Mesendoderm (in vitro differentiated cells): Measurements from ENCODE around the gene HOXB7.
A peak's percentile ranks its signal among the peaks of the same experiment; 100 is the strongest.

Experiments
- DNase-seq: peaks from one replicate; pipeline ENCODE4 v3.0.0; 2013
- H2AK5ac ChIP-seq: 2 replicates; pipeline ENCODE4 v1.6.1; 2013; ENCODE audit warnings: low read length, inconsistent platforms
- H2BK120ac ChIP-seq: 2 replicates; pipeline ENCODE4 v1.6.1; 2013; ENCODE audit warnings: low read depth, mild to moderate bottlenecking, low read length, moderate library complexity, mixed read lengths
- H2BK15ac ChIP-seq: replicated peaks from 2 replicates; pipeline ENCODE4 v1.6.1; 2013; ENCODE audit warnings: low read depth, mild to moderate bottlenecking, moderate library complexity
- H2BK5ac ChIP-seq: 2 replicates; pipeline ENCODE4 v1.6.1; 2013; ENCODE audit warnings: low read length, inconsistent platforms
- H3K18ac ChIP-seq: 2 replicates; pipeline ENCODE4 v1.6.1; 2013; ENCODE audit warnings: mild to moderate bottlenecking, low read length, mixed read lengths
- H3K23ac ChIP-seq: one replicate; pipeline ENCODE4 v1.6.1; 2013; ENCODE audit warnings: low read length
- H3K27ac ChIP-seq: 2 replicates; pipeline ENCODE4 v1.5.1; 2013; ENCODE audit warnings: low read depth, mild to moderate bottlenecking, inconsistent platforms, low read length, moderate library complexity
- H3K27me3 ChIP-seq: 2 replicates; pipeline ENCODE4 v1.6.1; 2013; ENCODE audit warnings: low read length, control low read depth, mild to moderate bottlenecking, inconsistent platforms; ENCODE audit not compliant: insufficient read depth, poor library complexity
- H3K36me3 ChIP-seq: 2 replicates; pipeline ENCODE4 v1.6.1; 2013; ENCODE audit warnings: low read length, inconsistent platforms; ENCODE audit not compliant: control insufficient read depth, insufficient read depth
- H3K4ac ChIP-seq: one replicate; pipeline ENCODE4 v1.6.1; 2013; ENCODE audit warnings: low read depth, mild to moderate bottlenecking, low read length, moderate library complexity
- H3K4me1 ChIP-seq: 2 replicates; pipeline ENCODE4 v1.6.1; 2013; ENCODE audit warnings: low read depth, low read length, inconsistent platforms; ENCODE audit not compliant: control insufficient read depth
- H3K4me2 ChIP-seq: 2 replicates; pipeline ENCODE4 v1.6.1; 2013; ENCODE audit warnings: low read length
- H3K4me3 ChIP-seq: 2 replicates; pipeline ENCODE4 v1.5.1; 2013; ENCODE audit warnings: mild to moderate bottlenecking, low read length
- H3K56ac ChIP-seq: one replicate; pipeline ENCODE4 v1.6.1; 2013; ENCODE audit warnings: low read length
- H3K79me1 ChIP-seq: 2 replicates; pipeline ENCODE4 v1.6.1; 2013; ENCODE audit warnings: low read length, inconsistent platforms
- H3K79me2 ChIP-seq: 2 replicates; pipeline ENCODE4 v1.6.1; 2013; ENCODE audit warnings: mild to moderate bottlenecking, low read length; ENCODE audit not compliant: control insufficient read depth, insufficient read depth
- H3K9ac ChIP-seq: 2 replicates; pipeline ENCODE4 v1.6.1; 2013; ENCODE audit warnings: low read length, inconsistent platforms
- H4K5ac ChIP-seq: one replicate; pipeline ENCODE4 v1.6.1; 2013; ENCODE audit warnings: low read length
- H4K8ac ChIP-seq: one replicate; pipeline ENCODE4 v1.6.1; 2013; ENCODE audit warnings: low read depth, mild to moderate bottlenecking, control low read depth, low read length, moderate library complexity
- WGBS: extraction: QIAGEN DNeasy Blood & Tissue Kit; methylation state at CpG from one replicate; pipeline ENCODE4 v1.1.7; 2013; ENCODE audit warnings: low lambda C conversion rate, missing lambda C conversion rate; ENCODE audit not compliant: insufficient coverage; ENCODE audit errors: extremely low coverage; 5-methylcytosine and 5-hydroxymethylcytosine counted together

The HOXB7 gene

DNA sequence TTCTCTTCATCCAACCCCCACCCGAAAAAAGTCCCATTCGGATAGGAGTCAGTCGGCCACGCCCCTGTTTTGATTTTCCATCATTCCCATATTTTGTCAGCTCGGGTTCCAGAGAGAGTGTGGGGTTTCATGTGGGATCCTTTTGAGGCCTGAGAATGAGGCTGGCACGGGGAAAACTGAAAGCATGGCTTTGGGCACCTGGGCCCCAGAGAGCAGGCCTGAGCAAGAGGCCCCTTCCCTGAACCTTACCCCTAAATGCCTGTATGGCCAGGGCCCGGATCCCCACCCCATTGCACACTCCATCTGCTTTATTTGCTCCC, 28.1 kb downstream of the HOXB7 start:
- peaks cover 90% of the 10 kb centered on the region for H3K27me3 ChIP-seq
- H3K18ac ChIP-seq: no peak overlapping the region
- H4K8ac ChIP-seq: no peak overlapping the region
- no peak overlapping the region for H3K4ac ChIP-seq
- H3K79me2 ChIP-seq: no peaks in the 10 kb centered on the region
- no peak overlapping the region for H2BK15ac ChIP-seq
- H3K4me1 ChIP-seq: peaks cover 1% of the 10 kb centered on the region
- no peak overlapping the region for H2BK5ac ChIP-seq
- H3K79me1 ChIP-seq: no peaks in the 10 kb centered on the region
- no peak overlapping the region for H3K9ac ChIP-seq
- no peak overlapping the region for H3K56ac ChIP-seq
- no peak overlapping the region for H4K5ac ChIP-seq
- H3K36me3 ChIP-seq: no peaks in the 10 kb centered on the region
- no peak overlapping the region for H3K4me2 ChIP-seq
- H2AK5ac ChIP-seq: no peak overlapping the region
- WGBS: no CpG with 5 or more reads among the region's 7 CpGs
- no peak overlapping the region for H3K23ac ChIP-seq
- H3K27ac ChIP-seq: no peak overlapping the region
- DNase-seq: no peak
- H2BK120ac ChIP-seq: no peak overlapping the region
- no peak overlapping the region for H3K4me3 ChIP-seq

DNA sequence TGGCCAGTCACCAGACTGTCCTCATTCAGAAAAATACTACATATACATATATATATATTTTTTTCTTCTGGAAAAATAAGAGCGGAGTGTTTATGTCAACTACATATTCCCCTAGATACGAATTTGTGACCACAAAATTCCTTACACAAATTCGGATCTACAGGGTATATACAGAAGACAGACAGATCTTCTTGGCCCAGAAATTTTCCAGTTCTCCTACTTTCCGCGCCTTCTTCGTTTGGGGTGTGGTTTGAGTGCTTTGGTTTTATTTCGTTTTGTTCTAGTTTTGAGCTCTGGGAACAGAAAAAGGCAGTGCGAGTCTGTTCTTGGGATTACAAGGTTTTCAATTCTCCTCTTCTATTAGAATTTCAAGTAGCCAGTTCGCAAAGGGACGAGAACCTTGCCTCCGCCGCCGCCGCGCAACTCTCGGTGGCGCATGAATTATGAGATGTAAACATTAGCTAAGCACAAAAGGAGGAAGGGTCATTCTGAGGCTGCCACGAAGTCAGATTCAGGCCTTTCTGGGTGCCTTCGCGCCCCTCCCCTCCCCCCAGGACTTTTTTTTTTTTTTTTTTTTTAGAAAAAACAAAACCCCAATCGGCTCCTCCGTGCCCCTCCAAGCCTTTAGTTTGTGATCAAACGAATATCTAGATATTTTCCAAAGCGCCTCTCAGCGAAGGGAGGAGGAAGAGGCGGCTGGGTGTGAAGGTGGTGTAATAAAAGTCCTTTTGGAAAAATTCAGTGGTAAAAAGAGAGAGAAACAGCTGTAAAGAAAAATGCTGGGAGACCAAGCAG, 30.9 kb downstream of the HOXB7 start:
- no peak overlapping the region for H3K18ac ChIP-seq
- no peak overlapping the region for H2AK5ac ChIP-seq
- H3K9ac ChIP-seq: no peak overlapping the region
- no peak overlapping the region for H3K56ac ChIP-seq
- peaks cover 90% of the 10 kb centered on the region for H3K27me3 ChIP-seq
- no peaks in the 10 kb centered on the region for H3K36me3 ChIP-seq
- no peak overlapping the region for H3K4me2 ChIP-seq
- no peak overlapping the region for H3K4ac ChIP-seq
- no peak overlapping the region for H2BK120ac ChIP-seq
- no peak overlapping the region for H4K5ac ChIP-seq
- no peak overlapping the region for H3K27ac ChIP-seq
- no peak overlapping the region for H2BK15ac ChIP-seq
- no peak overlapping the region for H2BK5ac ChIP-seq
- H3K4me3 ChIP-seq: no peak overlapping the region
- H3K79me1 ChIP-seq: no peaks in the 10 kb centered on the region
- H3K23ac ChIP-seq: no peak overlapping the region
- no peak overlapping the region for H4K8ac ChIP-seq
- no peaks in the 10 kb centered on the region for H3K79me2 ChIP-seq
- WGBS: no CpG with 5 or more reads among the region's 26 CpGs
- H3K4me1 ChIP-seq: peaks cover 1% of the 10 kb centered on the region
- DNase-seq: no peak

DNA sequence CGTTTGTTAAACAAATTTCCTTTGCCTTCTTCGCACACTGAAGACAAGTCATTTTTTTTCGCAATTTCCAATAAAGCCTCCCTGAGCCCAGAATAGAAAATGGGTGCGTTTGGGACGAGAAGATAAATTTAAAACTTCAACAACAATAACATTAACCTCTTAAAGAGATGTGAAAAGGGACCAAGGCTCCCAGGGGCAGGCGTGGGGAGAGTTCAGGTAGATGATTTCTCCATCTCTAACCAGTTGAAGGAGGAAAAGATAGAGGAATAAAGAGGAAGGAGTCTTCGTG, 31.4 kb downstream of the HOXB7 start:
- no peak overlapping the region for H3K4me3 ChIP-seq
- H3K4ac ChIP-seq: no peak overlapping the region
- H3K79me2 ChIP-seq: no peaks in the 10 kb centered on the region
- H4K8ac ChIP-seq: no peak overlapping the region
- no peak overlapping the region for H3K27ac ChIP-seq
- H2BK120ac ChIP-seq: no peak overlapping the region
- no peak overlapping the region for H2AK5ac ChIP-seq
- H3K18ac ChIP-seq: no peak overlapping the region
- H2BK5ac ChIP-seq: no peak overlapping the region
- H3K56ac ChIP-seq: no peak overlapping the region
- H3K79me1 ChIP-seq: no peaks in the 10 kb centered on the region
- H3K4me2 ChIP-seq: no peak overlapping the region
- no peak for DNase-seq
- H3K23ac ChIP-seq: no peak overlapping the region
- H3K36me3 ChIP-seq: no peaks in the 10 kb centered on the region
- H3K4me1 ChIP-seq: peaks cover 1% of the 10 kb centered on the region
- H4K5ac ChIP-seq: no peak overlapping the region
- H3K9ac ChIP-seq: no peak overlapping the region
- H3K27me3 ChIP-seq: peaks cover 91% of the 10 kb centered on the region
- no peak overlapping the region for H2BK15ac ChIP-seq
- no CpG with 5 or more reads among the region's 7 CpGs for whole genome bisulfite sequencing

GRCh38 chr17:48578616-48579470, 32.0 kb downstream of the HOXB7 start:
- no peaks in the 10 kb centered on the region for H3K36me3 ChIP-seq
- DNase-seq: no peak
- H3K4me2 ChIP-seq: peak overlapping the region; percentile 59
- H3K4me1 ChIP-seq: peaks cover 1% of the 10 kb centered on the region
- no peak overlapping the region for H3K27ac ChIP-seq
- H3K4me3 ChIP-seq: no peak overlapping the region
- H3K79me2 ChIP-seq: no peaks in the 10 kb centered on the region
- no peak overlapping the region for H2AK5ac ChIP-seq
- H4K5ac ChIP-seq: no peak overlapping the region
- no peak overlapping the region for H2BK120ac ChIP-seq
- no peak overlapping the region for H3K56ac ChIP-seq
- no peaks in the 10 kb centered on the region for H3K79me1 ChIP-seq
- no peak overlapping the region for H4K8ac ChIP-seq
- H3K23ac ChIP-seq: no peak overlapping the region
- no peak overlapping the region for H2BK5ac ChIP-seq
- H3K18ac ChIP-seq: no peak overlapping the region
- no peak overlapping the region for H2BK15ac ChIP-seq
- peaks cover 90% of the 10 kb centered on the region for H3K27me3 ChIP-seq
- no CpG with 5 or more reads among the region's 43 CpGs for WGBS
- H3K4ac ChIP-seq: no peak overlapping the region
- H3K9ac ChIP-seq: no peak overlapping the region

DNA sequence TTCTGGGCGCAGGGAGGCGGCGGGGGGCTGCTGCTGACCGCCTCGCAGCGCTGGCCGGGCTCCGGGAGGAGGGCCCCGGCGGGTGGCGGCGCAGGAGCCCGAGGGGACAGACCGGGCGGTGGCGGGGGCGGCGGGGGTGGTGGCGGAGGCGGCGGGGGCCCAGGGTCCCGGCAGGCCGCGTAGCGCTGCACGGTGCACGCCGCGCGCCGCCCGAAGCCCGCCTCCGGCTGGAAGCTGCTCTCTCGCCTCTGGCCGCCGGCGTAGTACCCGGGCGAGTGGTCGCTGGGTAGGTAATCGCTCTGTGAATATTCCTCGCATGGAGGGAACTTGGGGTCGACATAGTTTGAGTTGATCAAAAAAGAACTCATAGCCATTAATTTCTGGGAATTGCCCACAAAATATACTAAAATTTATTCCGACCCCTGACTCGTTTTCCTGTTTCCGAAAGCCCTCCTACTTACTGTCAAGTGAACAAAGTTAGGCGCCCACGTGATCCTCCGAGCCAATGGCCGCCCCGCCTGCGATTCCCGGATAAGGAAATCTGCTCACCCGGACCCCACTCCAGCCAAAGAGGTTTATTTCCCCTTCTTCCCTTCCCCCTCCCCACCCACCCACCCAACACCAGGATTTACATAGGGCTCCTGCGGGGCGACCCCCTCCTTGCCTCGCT, 32.7 kb downstream of the HOXB7 start, which contains the start of gene HOXB4:
HOXB4 (minus strand) TSS at position 405 of the 670 bp plus-strand sequence; CDS start at position 374, 31 bp downstream.
- Histone ChIP-seq H3K23ac (no peak within 1 kb of the TSS), H3K27ac (no peak within 1 kb of the TSS), H3K4me1 (peaks cover 1% of the 10 kb centered on the region), H4K5ac (no peak within 1 kb of the TSS), H3K36me3 (no peaks in the 10 kb centered on the region), H3K79me1 (no peaks in the 10 kb centered on the region), H3K9ac (no peak within 1 kb of the TSS), H3K27me3 (peaks cover 90% of the 10 kb centered on the region), H3K4ac (no peak within 1 kb of the TSS), H3K56ac (no peak within 1 kb of the TSS), H4K8ac (no peak within 1 kb of the TSS), H2AK5ac (no peak within 1 kb of the TSS), H2BK120ac (no peak within 1 kb of the TSS), H3K79me2 (no peaks in the 10 kb centered on the region), H2BK15ac (no peak within 1 kb of the TSS), H2BK5ac (no peak within 1 kb of the TSS), H3K4me2 (peak within 1 kb of the TSS; percentile 79), H3K18ac (no peak within 1 kb of the TSS), H3K4me3 (no peak within 1 kb of the TSS)
- peak; percentile 75 for DNase-seq
- no CpG with 5 or more reads among the region's 58 CpGs for WGBS
